Fibroblast of the aortic adventitia (primary cell): ENCODE results near the gene TENT5C. TPM values are rescaled to one million over a fixed set of nuclear protein-coding genes. Genes with fewer than 3 reads are reported as not detected.

ENCODE experiments used
- DNase-seq: peaks from one replicate; pipeline ENCODE4 v3.0.0-alpha.2; 2010; ENCODE audit warnings: low read depth
- H3K4me3 ChIP-seq: 2 replicates; pipeline ENCODE4 v1.5.1; 2011; ENCODE audit warnings: low read depth, mild to moderate bottlenecking, control low read depth, low read length, moderate library complexity
- total RNA-seq: library from RNA; depleted of rRNA; stranded (reverse); fragments of >200 nt; gene quantifications from 2 replicates; pipeline ENCODE4 v1.2.3, GENCODE V29; 2012; ENCODE audit warnings: low replicate concordance
- TF ChIP-seq, protein P1 (sequence below): IDR thresholded peaks from 2 replicates; pipeline ENCODE4 v1.5.1; 2011; ENCODE audit warnings: mild to moderate bottlenecking, low read length, control low read depth, inconsistent platforms; ENCODE audit not compliant: insufficient read depth

Gene TENT5C
- total RNA-seq, 1 donor: 0.45 TPM

DNA sequence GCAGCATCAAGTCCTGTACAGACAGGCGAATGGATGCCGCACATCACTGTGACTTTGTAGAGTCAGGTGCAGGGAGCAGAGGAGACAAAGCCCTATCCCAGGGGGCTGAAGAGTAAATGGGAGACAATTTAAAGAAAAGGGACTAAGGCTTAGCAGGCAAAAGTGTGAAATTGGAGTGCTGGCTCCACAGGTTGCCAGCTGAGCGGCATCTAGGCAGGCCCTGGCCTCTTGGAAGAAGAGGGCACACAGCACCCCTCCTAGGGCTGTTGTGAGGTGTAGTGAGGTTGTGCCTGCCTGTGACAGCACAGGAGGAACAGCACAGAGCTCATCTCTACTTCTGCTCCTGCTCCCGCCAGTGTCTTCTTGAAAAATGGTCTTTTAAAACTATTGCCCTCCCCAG, 47.3 kb downstream of the TENT5C start:
- TF ChIP-seq, protein P1, sequence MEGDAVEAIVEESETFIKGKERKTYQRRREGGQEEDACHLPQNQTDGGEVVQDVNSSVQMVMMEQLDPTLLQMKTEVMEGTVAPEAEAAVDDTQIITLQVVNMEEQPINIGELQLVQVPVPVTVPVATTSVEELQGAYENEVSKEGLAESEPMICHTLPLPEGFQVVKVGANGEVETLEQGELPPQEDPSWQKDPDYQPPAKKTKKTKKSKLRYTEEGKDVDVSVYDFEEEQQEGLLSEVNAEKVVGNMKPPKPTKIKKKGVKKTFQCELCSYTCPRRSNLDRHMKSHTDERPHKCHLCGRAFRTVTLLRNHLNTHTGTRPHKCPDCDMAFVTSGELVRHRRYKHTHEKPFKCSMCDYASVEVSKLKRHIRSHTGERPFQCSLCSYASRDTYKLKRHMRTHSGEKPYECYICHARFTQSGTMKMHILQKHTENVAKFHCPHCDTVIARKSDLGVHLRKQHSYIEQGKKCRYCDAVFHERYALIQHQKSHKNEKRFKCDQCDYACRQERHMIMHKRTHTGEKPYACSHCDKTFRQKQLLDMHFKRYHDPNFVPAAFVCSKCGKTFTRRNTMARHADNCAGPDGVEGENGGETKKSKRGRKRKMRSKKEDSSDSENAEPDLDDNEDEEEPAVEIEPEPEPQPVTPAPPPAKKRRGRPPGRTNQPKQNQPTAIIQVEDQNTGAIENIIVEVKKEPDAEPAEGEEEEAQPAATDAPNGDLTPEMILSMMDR: no peak
- H3K4me3 ChIP-seq: no peak overlapping the region
- no peak for DNase-seq

DNA sequence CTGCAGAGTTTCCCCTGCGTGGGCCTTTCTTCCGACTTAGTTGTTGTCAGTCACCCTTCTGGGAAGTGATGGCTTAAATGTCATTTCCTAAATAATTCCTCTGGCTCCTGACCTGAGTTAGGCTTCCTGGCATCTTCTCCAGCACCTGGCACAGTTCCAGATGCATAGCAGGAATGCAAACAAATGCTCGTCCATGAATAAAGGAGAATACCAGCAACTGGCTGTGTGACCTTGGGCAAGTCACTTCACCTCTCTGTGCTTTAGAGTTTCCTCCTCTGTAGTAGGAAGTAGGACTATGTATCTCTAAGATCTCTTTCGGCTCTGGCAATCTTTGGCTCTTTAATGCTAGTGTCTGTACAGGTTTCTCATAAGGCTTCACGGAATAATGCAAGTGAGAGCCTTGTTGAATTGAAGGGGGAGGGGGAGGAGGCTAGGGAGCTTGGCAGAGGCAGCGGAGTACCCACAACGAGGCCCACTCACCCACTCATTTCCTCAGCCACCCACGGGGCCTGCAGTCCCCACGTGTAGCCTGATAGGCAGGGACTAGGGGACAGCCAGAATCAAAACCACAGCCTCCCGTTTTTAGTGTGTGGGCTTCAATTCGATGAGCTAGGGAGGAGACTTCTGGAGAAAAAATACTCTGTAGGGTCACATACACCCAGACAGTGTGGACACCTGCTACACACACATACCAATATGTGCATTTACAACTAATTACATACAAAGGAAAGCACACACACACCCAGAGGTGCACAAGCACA, 48.1 kb downstream of the TENT5C start:
- DNase-seq: no peak
- TF ChIP-seq, protein P1: no peak
- H3K4me3 ChIP-seq: no peak overlapping the region

DNA sequence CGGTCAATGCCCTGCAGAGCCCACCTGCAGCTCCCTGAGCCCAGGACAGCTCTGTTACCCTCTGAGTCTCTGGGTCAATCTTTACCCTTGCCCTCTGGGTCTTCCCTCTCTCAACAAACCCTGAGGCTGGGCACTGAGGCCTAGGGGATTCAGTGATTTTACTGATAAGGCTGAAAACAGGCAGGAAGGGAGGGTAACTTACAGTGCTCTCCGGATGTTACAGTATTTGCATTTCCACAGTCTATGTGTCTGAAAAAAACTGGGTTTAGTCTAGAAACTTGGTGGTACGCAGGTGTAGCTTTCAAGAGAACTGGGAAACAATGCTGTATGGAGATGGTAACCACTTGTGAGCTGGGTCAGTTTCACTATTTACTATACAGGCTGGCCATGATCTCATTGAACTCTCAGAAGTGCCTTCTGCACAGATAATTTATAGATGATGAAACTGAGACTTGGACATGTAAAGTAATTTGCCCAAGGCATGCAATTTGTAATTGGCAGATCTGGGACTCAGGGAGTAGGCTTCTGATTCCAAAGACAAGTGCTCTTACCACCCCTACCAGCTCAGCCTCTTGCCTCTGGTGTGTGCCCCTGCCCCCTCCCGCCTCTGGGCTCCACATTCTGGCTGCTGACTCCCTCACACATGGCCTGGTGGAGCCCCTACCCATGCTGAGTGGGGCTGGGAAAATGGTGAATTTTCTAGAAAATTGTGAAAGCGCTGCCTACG, 48.8 kb downstream of the TENT5C start:
- DNase-seq: no peak
- H3K4me3 ChIP-seq: no peak overlapping the region
- TF ChIP-seq, protein P1: no peak

DNA sequence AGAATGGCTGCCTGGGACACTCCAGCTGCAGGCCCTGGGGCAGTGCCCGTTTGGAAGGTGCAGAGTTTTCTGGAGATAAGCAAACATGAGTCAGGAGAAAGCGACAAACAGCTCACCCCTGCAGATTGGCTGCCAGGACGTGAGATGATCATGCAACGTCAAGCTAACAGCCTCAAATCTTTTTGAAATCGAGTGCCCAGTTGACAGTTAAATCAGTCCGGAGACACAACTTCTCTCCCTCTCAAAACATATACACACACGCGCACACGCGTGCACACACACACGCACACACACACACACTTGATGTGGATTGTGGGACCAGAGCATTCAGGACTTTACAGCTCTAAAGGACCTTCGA, 49.4 kb downstream of the TENT5C start:
- H3K4me3 ChIP-seq: no peak overlapping the region
- TF ChIP-seq, protein P1: no peak
- peak; percentile 23 for DNase-seq

GRCh38 chr1:117656202-117656641, 50.4 kb downstream of the TENT5C start:
- no peak for DNase-seq
- TF ChIP-seq, protein P1: no peak
- no peak overlapping the region for H3K4me3 ChIP-seq

- TF ChIP-seq, protein P1: no peak
- peak; percentile 66 for DNase-seq
- H3K4me3 ChIP-seq: no peak overlapping the region
These were observed 51.2 kb downstream of the TENT5C start for GRCh38 chr1:117657031-117657430.
